ENCODE data around the gene ANGPT4.

Gene ANGPT4

GRCh38 chr20:910132-910869 lies 5.8 kb downstream of the ANGPT4 start:
- Histone ChIP-seq H3K4me3 (ENCODE audit: low read depth, low read length) (no peak overlapping the region), H3K9me3 (ENCODE audit: severe bottlenecking) (no peaks in the 10 kb centered on the region), H3K27ac (no peak overlapping the region), H3K36me3 (no peaks in the 10 kb centered on the region), H3K27me3 (ENCODE audit: insufficient read depth, low read depth, severe bottlenecking) (no peaks in the 10 kb centered on the region)
- DNase-seq = no peak
- no peak for TF ChIP-seq CTCF (IDR thresholded peaks at IDR 0.05; ENCODE audit: low read depth, low read length)

GRCh38 chr20:909641-910040 lies 6.5 kb downstream of the ANGPT4 start:
- H3K27me3 ChIP-seq (ENCODE audit: insufficient read depth, low read depth, severe bottlenecking) = no peaks in the 10 kb centered on the region
- no peaks in the 10 kb centered on the region for H3K36me3 ChIP-seq
- no peak overlapping the region for H3K27ac ChIP-seq

GRCh38 chr20:906703-907270 lies 9.3 kb downstream of the ANGPT4 start:
- Histone ChIP-seq H3K36me3 (no peaks in the 10 kb centered on the region), H3K4me3 (ENCODE audit: low read depth, low read length) (no peak overlapping the region), H3K9me3 (ENCODE audit: severe bottlenecking) (no peaks in the 10 kb centered on the region), H3K27me3 (ENCODE audit: insufficient read depth, low read depth, severe bottlenecking) (no peaks in the 10 kb centered on the region), H3K27ac (no peak overlapping the region)
- TF ChIP-seq CTCF (IDR thresholded peaks at IDR 0.05; ENCODE audit: low read depth, low read length) = no peak
- no peak for DNase-seq

More at GRCh38 chr20:909641-910040, 6.5 kb downstream of the ANGPT4 start:
- DNase-seq = no peak
- TF ChIP-seq CTCF (IDR thresholded peaks at IDR 0.05; ENCODE audit: low read depth, low read length) = no peak
- Histone ChIP-seq H3K4me3 (ENCODE audit: low read depth, low read length) (no peak overlapping the region), H3K9me3 (ENCODE audit: severe bottlenecking) (no peaks in the 10 kb centered on the region)

GRCh38 chr20:906001-906520 lies 10.1 kb downstream of the ANGPT4 start:
- Histone ChIP-seq H3K36me3 (no peaks in the 10 kb centered on the region), H3K4me3 (ENCODE audit: low read depth, low read length) (no peak overlapping the region), H3K27ac (no peak overlapping the region), H3K27me3 (ENCODE audit: insufficient read depth, low read depth, severe bottlenecking) (no peaks in the 10 kb centered on the region), H3K9me3 (ENCODE audit: severe bottlenecking) (peaks cover 3% of the 10 kb centered on the region)
- no peak for TF ChIP-seq CTCF (IDR thresholded peaks at IDR 0.05; ENCODE audit: low read depth, low read length)
- no peak for DNase-seq

- DNase-seq = no peak
- no peak for TF ChIP-seq CTCF (IDR thresholded peaks at IDR 0.05; ENCODE audit: low read depth, low read length)
Observed at GRCh38 chr20:905396-905961, 10.7 kb downstream of the ANGPT4 start.

More at GRCh38 chr20:905396-905961, 10.7 kb downstream of the ANGPT4 start:
- no peaks in the 10 kb centered on the region for H3K36me3 ChIP-seq
- no peak overlapping the region for H3K4me3 ChIP-seq (ENCODE audit: low read depth, low read length)
- H3K27me3 ChIP-seq (ENCODE audit: insufficient read depth, low read depth, severe bottlenecking) = no peaks in the 10 kb centered on the region
- H3K9me3 ChIP-seq (ENCODE audit: severe bottlenecking) = peaks cover 5% of the 10 kb centered on the region
- H3K27ac ChIP-seq = no peak overlapping the region

All from WERI-Rb-1 (cell line).